Body of pancreas (tissue), 4 donors: ENCODE data around the gene ASCC1. TPM values are rescaled to one million over a fixed set of nuclear protein-coding genes. Genes with fewer than 3 reads are reported as not detected.

Experiments
- ATAC-seq: fragments of 150-250 bp; one replicate; pipeline ENCODE4 v1.9.1; 2016
- DNase-seq, 4 donors: peaks; one replicate each; pipeline ENCODE4 v3.0.0-alpha.2; 2019
- H3K27ac ChIP-seq, 4 donors: fragments of 200-600 bp; sonication (generic); 1 replicate in 3 of 4; 2 replicates in 1 of 4; pipeline versions ENCODE4 v1.5.1 to v1.6.1; 2016 to 2019; ENCODE audit warnings: mild to moderate bottlenecking in 1 of 4, mixed read lengths in 1 of 4, moderate library complexity in 1 of 4
- H3K27me3 ChIP-seq, 2 donors: fragments of 200-600 bp; sonication (generic); one replicate each; pipeline ENCODE4 v1.6.0; 2016; ENCODE audit warnings: mild to moderate bottlenecking in 1 of 2
- H3K36me3 ChIP-seq, 2 donors: fragments of 200-600 bp; sonication (generic); replicated peaks in 1 of 2; 2 replicates each; pipeline ENCODE4 v1.5.1; 2016; ENCODE audit warnings: low read depth in 2 of 2; ENCODE audit not compliant: insufficient read depth in 1 of 2
- H3K4me1 ChIP-seq: fragments of 200-600 bp; sonication (generic); one replicate; pipeline ENCODE4 v1.6.0; 2016
- H3K4me3 ChIP-seq, 2 donors: fragments of 200-600 bp; sonication (generic); 1 replicate in 1 of 2; 2 replicates in 1 of 2; pipeline ENCODE4 v1.5.1; 2016 to 2019
- H3K9me3 ChIP-seq, 3 donors: fragments of 200-600 bp; sonication (generic); 1 replicate in 2 of 3; 2 replicates in 1 of 3; pipeline ENCODE4 v1.5.1; 2016
- CTCF ChIP-seq, 7 experiments: fragments of 450-650 bp in 4 of 7; fragments of 200-600 bp in 3 of 7; sonication (generic) in 3 of 7; IDR thresholded peaks; one replicate each; pipeline ENCODE4 v1.5.1; 2016 to 2019; ENCODE audit warnings: antibody characterized with exemption in 7 of 7
- POLR2A ChIP-seq, 3 donors: fragments of 450-650 bp; IDR thresholded peaks; one replicate each; pipeline ENCODE4 v1.6.1; 2016; ENCODE audit warnings: antibody characterized with exemption in 3 of 3, mild to moderate bottlenecking in 2 of 3
- WGBS, 2 donors: methylation state at CpG; one replicate each; pipeline ENCODE4 v1.1.5; 2017; 5-methylcytosine and 5-hydroxymethylcytosine counted together
- intact Hi-C: fragments of 100-400 bp; cut with DNase I; formaldehyde crosslinking; loops from one replicate; pipeline ENCODE4 v1.15.1; 2023
- small RNA-seq: library from RNA; depleted of rRNA; stranded (forward); fragments of <200 nt; gene quantifications from one replicate; pipeline ENCODE3, GENCODE V24; 2016
- total RNA-seq, 2 donors: library from RNA; depleted of rRNA; stranded (reverse); fragments of >200 nt; gene quantifications; one replicate each; pipeline ENCODE4 v1.1.0, GENCODE V29; 2016

ASCC1 gene
- total RNA-seq, 2 donors from 2014 or later: 16.1 to 17.1 TPM

GRCh38 chr10:72049969-72050781 is 165.9 kb downstream of the ASCC1 start:
- H3K36me3 ChIP-seq: no peaks in the 10 kb centered on the region
- H3K9me3 ChIP-seq: no peaks in the 10 kb centered on the region
- H3K4me1 ChIP-seq: no peaks in the 10 kb centered on the region
- TF ChIP-seq CTCF (IDR thresholded peaks at IDR 0.05): no peak
- TF ChIP-seq POLR2A (IDR thresholded peaks at IDR 0.05): no peak
- no peak for DNase-seq
- 85 to 91% methylated on average over 5 of the region's 5 CpGs for WGBS, 2 donors
- ATAC-seq: no peak
- H3K27ac ChIP-seq: no peak overlapping the region
- intact Hi-C loops: loop anchor here (5.0 to 10.0 kb wide), 2 partner anchors 148 to 295 kb away; no protein-coding TSS in a partner anchor
- no peaks in the 10 kb centered on the region for H3K27me3 ChIP-seq
- no peak overlapping the region for H3K4me3 ChIP-seq

DNA sequence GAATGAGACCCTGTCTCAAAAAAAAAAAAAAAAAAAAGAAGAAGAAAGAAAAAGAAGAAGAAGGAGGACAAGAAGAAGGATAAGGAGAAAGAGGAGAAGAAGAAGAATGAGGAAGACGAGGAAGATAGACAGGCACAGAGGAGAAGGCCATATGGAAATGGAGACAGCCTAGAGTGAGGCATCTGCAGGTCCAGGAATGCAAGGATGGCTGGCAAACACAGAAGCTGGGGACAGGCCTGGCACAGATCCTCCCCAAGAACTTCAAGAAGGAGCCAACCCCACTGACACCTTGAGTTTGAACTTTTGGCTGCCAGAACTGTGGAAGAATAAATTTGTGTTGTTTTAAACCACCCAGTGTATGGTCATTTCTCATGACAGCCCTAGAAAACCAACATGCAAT is 166.6 kb downstream of the ASCC1 start:
- no peak for TF ChIP-seq CTCF (IDR thresholded peaks at IDR 0.05)
- no peak for TF ChIP-seq POLR2A (IDR thresholded peaks at IDR 0.05)
- no peak for DNase-seq
- Histone ChIP-seq H3K36me3 (no peaks in the 10 kb centered on the region), H3K4me3 (no peak overlapping the region), H3K27me3 (no peaks in the 10 kb centered on the region), H3K9me3 (no peaks in the 10 kb centered on the region), H3K4me1 (no peaks in the 10 kb centered on the region), H3K27ac (no peak overlapping the region)
- intact Hi-C loops: loop anchor here (10.0 kb wide), 1 partner anchor 295 kb away; no protein-coding TSS in a partner anchor
- WGBS, 2 donors: 67 to 71% methylated on average over 1 of the region's 1 CpG
- ATAC-seq: no peak

DNA sequence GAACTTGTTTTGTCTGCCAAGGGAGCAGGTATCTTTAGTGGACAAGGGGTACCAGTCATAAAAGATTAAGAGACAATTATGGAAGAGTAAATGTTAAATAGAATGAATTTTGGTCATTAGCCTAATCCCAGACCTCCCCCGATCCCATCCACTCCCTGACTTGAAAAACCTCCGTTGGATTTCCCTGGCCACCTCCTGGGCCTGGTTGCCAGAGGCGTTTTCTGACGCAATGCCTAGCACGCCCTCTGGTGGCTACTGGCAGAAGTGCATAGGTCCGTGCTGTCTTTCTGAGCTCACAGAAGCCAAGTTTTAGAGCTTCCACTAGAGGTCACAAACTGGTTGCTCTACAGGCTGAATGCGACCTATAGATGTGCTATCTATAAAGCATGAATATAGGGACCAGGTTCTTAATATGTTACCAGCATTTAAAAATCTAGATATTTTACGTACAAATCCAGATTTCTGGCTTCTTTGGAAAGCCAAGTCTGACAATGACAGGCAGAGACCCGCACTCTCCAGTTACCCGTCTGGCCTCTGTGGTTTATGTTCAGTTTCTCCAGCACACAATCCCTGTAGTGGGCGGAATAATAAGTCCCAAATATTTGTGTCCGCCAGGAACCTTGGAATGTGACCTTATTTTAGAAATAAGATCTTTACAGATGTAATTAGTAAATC is 167.5 kb downstream of the ASCC1 start:
- DNase-seq: peak; percentile 94 to 97 (median 94)
- peak; percentile 92 for ATAC-seq
- H3K4me1 ChIP-seq: no peaks in the 10 kb centered on the region
- H3K27me3 ChIP-seq: no peaks in the 10 kb centered on the region
- intact Hi-C loops: loop anchor here (10.0 kb wide), 1 partner anchor 296 kb away; no protein-coding TSS in a partner anchor
- WGBS, 2 donors: 24 to 26% methylated on average over 10 to 12 of the region's 12 CpGs
- H3K27ac ChIP-seq: no peak overlapping the region
- peak; percentile 97 to 99 (median 99) for TF ChIP-seq CTCF (IDR thresholded peaks at IDR 0.05)
- TF ChIP-seq POLR2A (IDR thresholded peaks at IDR 0.05): no peak
- no peaks in the 10 kb centered on the region for H3K9me3 ChIP-seq
- no peak overlapping the region for H3K4me3 ChIP-seq
- H3K36me3 ChIP-seq: no peaks in the 10 kb centered on the region

Small RNA genes within 50 kb of the gene (small RNA-seq; reads per million reads assigned to genes)
- gene RF00019 (not detected), gene RF00340 (not detected)

Other genes starting within 250 kb of the ASCC1 start
- gene SPOCK2, start 127.7 kb downstream of the ASCC1 start, total RNA-seq: 1 to 10 TPM; 2.0 to 7.3 TPM
- 10 to 100 TPM; 40.9 to 59.4 TPM for gene ANAPC16, start 264 bp downstream of the ASCC1 start, total RNA-seq
- gene DDIT4, start 57.6 kb upstream of the ASCC1 start, total RNA-seq: 100 to 1,000 TPM; 238 to 269 TPM
- gene DNAJB12, start 138.6 kb upstream of the ASCC1 start, total RNA-seq: 10 to 100 TPM; 19.2 to 24.1 TPM